ENCODE data around the gene MAGI1. TPM values are rescaled to one million over a fixed set of nuclear protein-coding genes. Genes with fewer than 3 reads are reported as not detected.

MAGI1 gene
- total RNA-seq, 1 experiment from 2014 or later, result 58.2 TPM

GRCh38 chr3:65875393-65876027, 163.2 kb downstream of the MAGI1 start (continued):
- TF ChIP-seq ATF2 (CRISPR knock-in tag; IDR thresholded peaks at IDR 0.05; ENCODE audit: borderline replicate concordance, low read depth), result no peak

GRCh38 chr3:65873869-65874268, 164.8 kb downstream of the MAGI1 start:
- no peaks in the 10 kb centered on the region for H3K36me3 Mint-ChIP-seq
- H3K27me3 Mint-ChIP-seq (ENCODE audit: low read depth), result no peaks in the 10 kb centered on the region
- no peak overlapping the region for H3K4me3 Mint-ChIP-seq
- H3K27ac Mint-ChIP-seq, result no peak overlapping the region
- peaks cover 22% of the 10 kb centered on the region for H3K4me1 Mint-ChIP-seq
- ATAC-seq (no peak), DNase-seq (ENCODE audit: low spot score) (no peak)
- ChIA-PET POLR2A (no interaction called here), CTCF (no interaction called here)
- no peak for TF ChIP-seq CTCF (IDR thresholded peaks at IDR 0.05)
- TF ChIP-seq ZNF121 (CRISPR knock-in tag; IDR thresholded peaks at IDR 0.05), result peak; percentile 77; the same call in 1 of the 2 replicates
- TF ChIP-seq GABPB1 (CRISPR knock-in tag; IDR thresholded peaks at IDR 0.05), result no peak
- no peaks in the 10 kb centered on the region for H3K9me3 Mint-ChIP-seq

- TF ChIP-seq ZNF532 (CRISPR knock-in tag; IDR thresholded peaks at IDR 0.05; ENCODE audit: borderline replicate concordance) (no peak), RORB (CRISPR knock-in tag; IDR thresholded peaks at IDR 0.05) (no peak), TEAD1 (CRISPR knock-in tag; IDR thresholded peaks at IDR 0.05) (no peak), ETV6 (CRISPR knock-in tag; IDR thresholded peaks at IDR 0.05) (no peak), SP1 (CRISPR knock-in tag; conservative IDR thresholded peaks at IDR 0.05) (no peak), PRDM15 (CRISPR knock-in tag; IDR thresholded peaks at IDR 0.05) (no peak), FOXP4 (CRISPR knock-in tag; IDR thresholded peaks at IDR 0.05) (no peak), E2F5 (CRISPR knock-in tag; IDR thresholded peaks at IDR 0.05) (no peak), CBFB (CRISPR knock-in tag; IDR thresholded peaks at IDR 0.05; ENCODE audit: low read depth) (no peak), ZMAT4 (CRISPR knock-in tag; IDR thresholded peaks at IDR 0.05) (no peak)
- no peak overlapping the region for H3K4me3 Mint-ChIP-seq
- ChIA-PET POLR2A (no interaction called here), CTCF (no interaction called here)
- no peaks in the 10 kb centered on the region for H3K9me3 Mint-ChIP-seq
- H3K27me3 Mint-ChIP-seq (ENCODE audit: low read depth), result no peaks in the 10 kb centered on the region
- no peak overlapping the region for H3K27ac Mint-ChIP-seq
- peaks cover 21% of the 10 kb centered on the region for H3K4me1 Mint-ChIP-seq
- DNase-seq (ENCODE audit: low spot score), result no peak
- no peak for ATAC-seq
- no peaks in the 10 kb centered on the region for H3K36me3 Mint-ChIP-seq
Measured at GRCh38 chr3:65873028-65873427, 165.7 kb downstream of the MAGI1 start.

All from WTC11 (cell line).